ENCODE results near the gene FRMD4A.

DNA sequence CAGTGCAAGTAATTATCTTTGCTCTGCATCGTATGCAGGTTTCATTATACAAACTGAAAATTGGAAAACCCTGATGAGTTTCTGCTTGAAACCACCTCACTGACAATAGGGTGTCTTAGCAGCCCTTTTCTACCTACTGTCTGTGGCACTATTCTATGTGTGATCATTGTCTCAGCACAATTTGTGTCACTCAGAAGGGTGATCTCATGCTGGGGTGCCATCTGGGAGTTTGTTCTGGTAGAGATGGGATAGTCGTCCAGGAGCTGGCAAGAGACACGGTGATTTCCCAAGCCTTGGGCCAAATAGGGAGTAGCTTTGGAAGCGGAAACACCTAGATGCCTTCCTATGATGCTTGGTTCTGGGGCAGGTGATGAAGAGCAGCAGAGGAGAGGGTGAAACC is 186.3 kb downstream of the FRMD4A start:
- TF ChIP-seq POLR2A (IDR thresholded peaks at IDR 0.05; ENCODE audit: low read depth, low read length) (no peak), TAF1 (IDR thresholded peaks at IDR 0.05; ENCODE audit: borderline replicate concordance, low read depth, low read length) (no peak)

Data from GM12892 (cell line).